Erythroblast (primary cell): Measurements from ENCODE around the gene SGK2.

Experiments
- GATA1 ChIP-seq: IDR thresholded peaks from 2 replicates; pipeline ENCODE4 v1.6.1; 2011; ENCODE audit warnings: low read depth, mild to moderate bottlenecking, control low read depth, low read length, moderate library complexity
- POLR2A ChIP-seq: IDR thresholded peaks from 2 replicates; pipeline ENCODE4 v1.6.1; 2011; ENCODE audit warnings: mild to moderate bottlenecking, low read length

GRCh38 chr20:43584448-43585136 is 25.8 kb downstream of the SGK2 start:
- no peak for TF ChIP-seq POLR2A
- no peak for TF ChIP-seq GATA1
